MM.1S (cell line): ENCODE data around the gene LY86.
"Not testable (repeated sequence)": the region's sequence is repeated elsewhere in the genome, so short reads cannot be mapped to it uniquely, and the experiment has no call there.

Experiments used
- EZH2 ChIP-seq: fragments of 300-600 bp; sonication (generic); optimal IDR thresholded peaks from 2 replicates; pipeline ENCODE3; 2017; ENCODE audit warnings: low read depth, mild to moderate bottlenecking, antibody characterized with exemption, low read length, mixed read lengths
- EZH2phosphoT487 ChIP-seq: fragments of 300-600 bp; sonication (generic); IDR thresholded peaks from 2 replicates; pipeline ENCODE4 v1.6.1; 2018; ENCODE audit warnings: antibody characterized with exemption, low read length
- TF ChIP-seq, protein P1 (sequence below): fragments of 300-600 bp; sonication (generic); IDR thresholded peaks from 2 replicates; pipeline ENCODE4 v1.5.1; 2016; ENCODE audit warnings: antibody characterized with exemption, low read length, mixed read lengths

DNA sequence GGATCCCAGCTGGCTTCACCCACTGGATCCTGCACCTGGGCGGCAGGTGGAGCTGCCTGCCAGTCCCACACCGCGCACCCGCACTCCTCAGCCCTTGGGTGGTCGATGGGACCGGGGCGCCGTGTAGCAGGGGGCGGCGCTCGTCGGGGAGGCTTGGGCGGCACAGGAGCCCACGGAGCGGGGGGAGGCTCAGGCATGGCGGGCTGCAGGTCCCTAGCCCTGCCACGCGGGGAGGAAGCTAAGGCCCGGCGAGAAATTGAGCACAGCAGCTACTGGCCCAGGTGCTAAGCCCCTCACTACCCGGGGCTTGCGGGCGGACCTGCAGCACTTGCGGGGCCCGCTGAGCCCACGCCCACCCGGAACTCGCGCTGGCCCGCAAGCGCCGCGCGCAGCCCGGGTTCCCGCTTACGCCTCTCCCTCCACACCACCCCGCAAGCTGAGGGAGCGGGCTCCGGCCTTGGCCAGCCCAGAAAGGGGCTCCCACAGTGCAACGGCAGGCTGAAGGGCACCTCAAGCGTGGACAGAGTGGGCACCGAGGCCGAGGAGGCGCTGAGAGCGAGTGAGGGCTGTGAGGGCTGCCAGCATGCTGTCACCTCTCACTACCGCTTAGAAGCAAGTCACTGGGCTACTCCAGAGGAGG is 18.0 kb downstream of the LY86 start:
- TF ChIP-seq, protein P1, sequence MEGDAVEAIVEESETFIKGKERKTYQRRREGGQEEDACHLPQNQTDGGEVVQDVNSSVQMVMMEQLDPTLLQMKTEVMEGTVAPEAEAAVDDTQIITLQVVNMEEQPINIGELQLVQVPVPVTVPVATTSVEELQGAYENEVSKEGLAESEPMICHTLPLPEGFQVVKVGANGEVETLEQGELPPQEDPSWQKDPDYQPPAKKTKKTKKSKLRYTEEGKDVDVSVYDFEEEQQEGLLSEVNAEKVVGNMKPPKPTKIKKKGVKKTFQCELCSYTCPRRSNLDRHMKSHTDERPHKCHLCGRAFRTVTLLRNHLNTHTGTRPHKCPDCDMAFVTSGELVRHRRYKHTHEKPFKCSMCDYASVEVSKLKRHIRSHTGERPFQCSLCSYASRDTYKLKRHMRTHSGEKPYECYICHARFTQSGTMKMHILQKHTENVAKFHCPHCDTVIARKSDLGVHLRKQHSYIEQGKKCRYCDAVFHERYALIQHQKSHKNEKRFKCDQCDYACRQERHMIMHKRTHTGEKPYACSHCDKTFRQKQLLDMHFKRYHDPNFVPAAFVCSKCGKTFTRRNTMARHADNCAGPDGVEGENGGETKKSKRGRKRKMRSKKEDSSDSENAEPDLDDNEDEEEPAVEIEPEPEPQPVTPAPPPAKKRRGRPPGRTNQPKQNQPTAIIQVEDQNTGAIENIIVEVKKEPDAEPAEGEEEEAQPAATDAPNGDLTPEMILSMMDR: not testable (repeated sequence)
- not testable (repeated sequence) for TF ChIP-seq EZH2phosphoT487, EZH2
